Endodermal cell (in vitro differentiated cells): ENCODE results near the gene ZNHIT2. TPM values are rescaled to one million over a fixed set of nuclear protein-coding genes. Genes with fewer than 3 reads are reported as not detected.

ENCODE experiments used
- DNase-seq: peaks from one replicate; pipeline ENCODE4 v3.0.0-alpha.2; 2017
- H3K27ac ChIP-seq: 2 replicates; pipeline ENCODE4 v1.5.1; 2013; ENCODE audit warnings: mild to moderate bottlenecking, low read depth, low read length, moderate library complexity
- H3K27me3 ChIP-seq: 2 replicates; pipeline ENCODE4 v1.6.1; 2013; ENCODE audit warnings: mild to moderate bottlenecking, low read length, moderate library complexity; ENCODE audit not compliant: insufficient read depth, control insufficient read depth, poor library complexity, severe bottlenecking
- H3K36me3 ChIP-seq: 2 replicates; pipeline ENCODE4 v1.7.0; 2013; ENCODE audit warnings: mild to moderate bottlenecking, low read length, moderate library complexity; ENCODE audit not compliant: control insufficient read depth, insufficient read depth
- H3K4me1 ChIP-seq: one replicate; pipeline ENCODE4 v1.7.0; 2013; ENCODE audit warnings: low read length; ENCODE audit not compliant: control insufficient read depth, insufficient read depth
- H3K4me3 ChIP-seq: 2 replicates; pipeline ENCODE4 v1.5.1; 2013; ENCODE audit warnings: mild to moderate bottlenecking, low read length, moderate library complexity
- H3K9ac ChIP-seq: 2 replicates; pipeline ENCODE4 v1.6.1; 2013; ENCODE audit warnings: mild to moderate bottlenecking, low read length, moderate library complexity; ENCODE audit not compliant: poor library complexity, severe bottlenecking; ENCODE audit errors: extremely low read depth
- H3K9me3 ChIP-seq: 2 replicates; pipeline ENCODE4 v1.6.1; 2013; ENCODE audit warnings: mild to moderate bottlenecking, low read length, moderate library complexity; ENCODE audit not compliant: control insufficient read depth
- H3K27ac Mint-ChIP-seq: 2 replicates; pipeline ENCODE4 v1.8.0; 2020; ENCODE audit warnings: mixed read lengths
- H3K27me3 Mint-ChIP-seq: 2 replicates; pipeline ENCODE4 v1.8.0; 2021; ENCODE audit warnings: mild to moderate bottlenecking, mixed read lengths; ENCODE audit not compliant: insufficient read depth
- H3K36me3 Mint-ChIP-seq: 2 replicates; pipeline ENCODE4 v1.8.0; 2020; ENCODE audit warnings: low read depth, mixed read lengths
- H3K4me1 Mint-ChIP-seq: 2 replicates; pipeline ENCODE4 v1.8.0; 2020; ENCODE audit warnings: mixed read lengths
- H3K4me3 Mint-ChIP-seq: 2 replicates; pipeline ENCODE4 v1.8.0; 2020; ENCODE audit warnings: mild to moderate bottlenecking, moderate library complexity, mixed read lengths
- H3K9me3 Mint-ChIP-seq: 2 replicates; pipeline ENCODE4 v1.8.0; 2020; ENCODE audit warnings: mild to moderate bottlenecking, mixed read lengths
- WGBS, 2 experiments: methylation state at CpG; one replicate each; pipeline versions ENCODE4 v1.1.5 to v1.1.7; 2013; ENCODE audit warnings: missing lambda C conversion rate in 2 of 2, mixed read lengths in 1 of 2; ENCODE audit not compliant: insufficient coverage in 1 of 2, insufficient read length in 1 of 2; 5-methylcytosine and 5-hydroxymethylcytosine counted together
- total RNA-seq, 2 donors: library from RNA; stranded (reverse); fragmentation: NEBNext Ultra II Directional in 1 of 2; extraction: Animal tissue kit (Norgen Biotek cat#: 25700) in 1 of 2; gene quantifications; 2 replicates in 1 of 2; 3 replicates in 1 of 2; pipeline ENCODE4 v1.2.1, GENCODE V29; 2021
- TF ChIP-seq, protein P1 (sequence below): fragments of 200-600 bp; sonication (generic); conservative IDR thresholded peaks from 2 replicates; pipeline ENCODE4 v1.5.0; 2021; ENCODE audit warnings: antibody characterized with exemption, mild to moderate bottlenecking

ZNHIT2 gene
- total RNA-seq, 2 donors from 2014 or later = 11.0 to 11.8 TPM

DNA sequence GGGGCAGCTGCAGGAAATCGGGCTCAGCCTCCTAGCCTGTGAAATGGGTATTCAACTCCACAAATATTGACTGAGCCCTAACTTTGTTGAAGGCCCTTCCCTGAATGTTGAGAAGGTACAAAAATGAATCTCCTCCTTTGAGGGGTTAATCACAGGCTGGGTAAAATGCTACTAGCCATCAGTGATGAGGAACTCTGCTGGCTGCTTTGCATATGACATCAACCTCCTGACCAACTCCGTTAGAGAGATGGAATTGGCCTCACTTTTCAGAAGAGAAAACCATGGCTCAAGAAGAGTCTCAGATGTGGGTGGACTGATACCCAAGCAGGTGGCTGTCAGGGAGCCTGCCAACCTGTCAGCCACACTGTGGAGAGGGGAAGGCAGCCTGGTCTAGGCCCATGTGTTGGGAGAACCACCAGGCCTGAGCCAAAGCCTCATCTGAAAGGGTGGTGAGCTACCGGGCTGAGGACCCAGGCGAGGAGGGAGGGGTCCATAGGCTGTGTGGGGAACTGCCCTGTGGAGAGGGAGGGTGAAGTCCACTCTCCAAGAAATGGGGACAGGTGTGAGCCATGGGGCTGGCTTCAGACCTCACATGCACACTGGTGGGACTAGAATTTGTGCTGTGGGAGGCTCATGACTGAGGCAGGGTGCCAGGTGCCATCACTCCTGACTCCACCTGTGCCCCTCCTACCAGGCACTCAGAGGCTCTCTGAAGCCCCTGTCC lies 45.4 kb downstream of the ZNHIT2 start:
- Histone ChIP-seq H3K9me3 (no peaks in the 10 kb centered on the region), H3K27ac (no peak overlapping the region), H3K36me3 (peaks cover 5% of the 10 kb centered on the region), H3K4me3 (no peak overlapping the region), H3K27me3 (no peaks in the 10 kb centered on the region), H3K9ac (no peak overlapping the region), H3K4me1 (peaks cover 1% of the 10 kb centered on the region)
- DNase-seq = no peak
- WGBS, 2 experiments = 77 to 81% methylated on average over 2 to 4 of the region's 4 CpGs
- Mint-ChIP-seq H3K27me3 (no peaks in the 10 kb centered on the region), H3K9me3 (no peaks in the 10 kb centered on the region), H3K4me3 (no peak overlapping the region), H3K4me1 (peaks cover 1% of the 10 kb centered on the region), H3K27ac (no peak overlapping the region), H3K36me3 (peaks cover 13% of the 10 kb centered on the region)
- TF ChIP-seq, protein P1, sequence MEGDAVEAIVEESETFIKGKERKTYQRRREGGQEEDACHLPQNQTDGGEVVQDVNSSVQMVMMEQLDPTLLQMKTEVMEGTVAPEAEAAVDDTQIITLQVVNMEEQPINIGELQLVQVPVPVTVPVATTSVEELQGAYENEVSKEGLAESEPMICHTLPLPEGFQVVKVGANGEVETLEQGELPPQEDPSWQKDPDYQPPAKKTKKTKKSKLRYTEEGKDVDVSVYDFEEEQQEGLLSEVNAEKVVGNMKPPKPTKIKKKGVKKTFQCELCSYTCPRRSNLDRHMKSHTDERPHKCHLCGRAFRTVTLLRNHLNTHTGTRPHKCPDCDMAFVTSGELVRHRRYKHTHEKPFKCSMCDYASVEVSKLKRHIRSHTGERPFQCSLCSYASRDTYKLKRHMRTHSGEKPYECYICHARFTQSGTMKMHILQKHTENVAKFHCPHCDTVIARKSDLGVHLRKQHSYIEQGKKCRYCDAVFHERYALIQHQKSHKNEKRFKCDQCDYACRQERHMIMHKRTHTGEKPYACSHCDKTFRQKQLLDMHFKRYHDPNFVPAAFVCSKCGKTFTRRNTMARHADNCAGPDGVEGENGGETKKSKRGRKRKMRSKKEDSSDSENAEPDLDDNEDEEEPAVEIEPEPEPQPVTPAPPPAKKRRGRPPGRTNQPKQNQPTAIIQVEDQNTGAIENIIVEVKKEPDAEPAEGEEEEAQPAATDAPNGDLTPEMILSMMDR = no peak

- Histone ChIP-seq H3K9me3 (no peaks in the 10 kb centered on the region), H3K9ac (no peak overlapping the region), H3K27me3 (no peaks in the 10 kb centered on the region), H3K27ac (no peak overlapping the region), H3K4me3 (no peak overlapping the region), H3K36me3 (no peaks in the 10 kb centered on the region), H3K4me1 (peaks cover 4% of the 10 kb centered on the region)
- no peaks in the 10 kb centered on the region for H3K27me3 Mint-ChIP-seq
- no peak overlapping the region for H3K27ac Mint-ChIP-seq
- WGBS, 2 experiments = 85 to 91% methylated on average over 8 to 9 of the region's 9 CpGs
- H3K9me3 Mint-ChIP-seq = no peaks in the 10 kb centered on the region
- H3K4me1 Mint-ChIP-seq = peaks cover 1% of the 10 kb centered on the region
- no peak for DNase-seq
- no peak overlapping the region for H3K4me3 Mint-ChIP-seq
- no peaks in the 10 kb centered on the region for H3K36me3 Mint-ChIP-seq
- TF ChIP-seq, protein P1 = no peak
Measured at GRCh38 chr11:65069217-65069616, 48.3 kb downstream of the ZNHIT2 start.

- no peak overlapping the region for H3K27ac Mint-ChIP-seq
- Histone ChIP-seq H3K9me3 (no peaks in the 10 kb centered on the region), H3K27me3 (no peaks in the 10 kb centered on the region), H3K4me1 (peaks cover 4% of the 10 kb centered on the region), H3K9ac (no peak overlapping the region), H3K27ac (no peak overlapping the region), H3K4me3 (no peak overlapping the region), H3K36me3 (no peaks in the 10 kb centered on the region)
- no peaks in the 10 kb centered on the region for H3K36me3 Mint-ChIP-seq
- peaks cover 1% of the 10 kb centered on the region for H3K4me1 Mint-ChIP-seq
- no peaks in the 10 kb centered on the region for H3K27me3 Mint-ChIP-seq
- no peaks in the 10 kb centered on the region for H3K9me3 Mint-ChIP-seq
- no peak overlapping the region for H3K4me3 Mint-ChIP-seq
- 80 to 88% methylated on average over 1 to 10 of the region's 10 CpGs for WGBS, 2 experiments
- DNase-seq = no peak
- TF ChIP-seq, protein P1 = no peak
Measured at GRCh38 chr11:65067446-65067845, 50.1 kb downstream of the ZNHIT2 start.
